ENCODE results near the gene BEGAIN. TPM values are rescaled to one million over a fixed set of nuclear protein-coding genes. Genes with fewer than 3 reads are reported as not detected.

BEGAIN gene
- total and polyA plus RNA-seq, 4 donors: 0.27 to 1.6 (median 1.3) TPM

GRCh38 chr14:100558966-100559365, 28.3 kb downstream of the BEGAIN start:
- Histone ChIP-seq H3K27ac (ENCODE audit: low read depth in 1 of 2, low read length in 1 of 2) (no peak overlapping the region), H3K9ac (ENCODE audit: insufficient read depth in 1 of 2, low read length in 2 of 2) (no peak overlapping the region), H3K4me1 (ENCODE audit: control insufficient read depth in 5 of 5, insufficient read depth in 5 of 5, low read length in 5 of 5) (no peaks in the 10 kb centered on the region), H3K27me3 (ENCODE audit: control insufficient read depth in 3 of 3, insufficient read depth in 3 of 3, low read length in 2 of 3) (peaks cover 0 to 15% (median 0%) of the 10 kb centered on the region in 3 donors), H3K9me3 (ENCODE audit: control insufficient read depth in 4 of 4, insufficient read depth in 3 of 4, low read length in 3 of 4) (no peaks in the 10 kb centered on the region), H3K4me3 (no peak overlapping the region), H3K36me3 (ENCODE audit: control insufficient read depth in 4 of 4, insufficient read depth in 4 of 4, low read length in 4 of 4) (no peaks in the 10 kb centered on the region)
- TF ChIP-seq CTCF (IDR thresholded peaks at IDR 0.05; ENCODE audit: control extremely low read depth, extremely low read depth): no peak
- 86 to 89% methylated on average over 7 to 8 of the region's 8 CpGs for WGBS, 2 donors
- ATAC-seq (ENCODE audit: insufficient read depth, low FRiP score) (no peak), DNase-seq (no peak)

- no peak for TF ChIP-seq CTCF (IDR thresholded peaks at IDR 0.05; ENCODE audit: control extremely low read depth, extremely low read depth)
- Histone ChIP-seq H3K4me1 (ENCODE audit: control insufficient read depth in 5 of 5, insufficient read depth in 5 of 5, low read length in 5 of 5) (no peaks in the 10 kb centered on the region), H3K27ac (ENCODE audit: low read depth in 1 of 2, low read length in 1 of 2) (no peak overlapping the region), H3K36me3 (ENCODE audit: control insufficient read depth in 4 of 4, insufficient read depth in 4 of 4, low read length in 4 of 4) (no peaks in the 10 kb centered on the region), H3K27me3 (ENCODE audit: control insufficient read depth in 3 of 3, insufficient read depth in 3 of 3, low read length in 2 of 3) (peaks cover 0 to 13% (median 0%) of the 10 kb centered on the region in 3 donors), H3K9me3 (ENCODE audit: control insufficient read depth in 4 of 4, insufficient read depth in 3 of 4, low read length in 3 of 4) (no peaks in the 10 kb centered on the region), H3K9ac (ENCODE audit: insufficient read depth in 1 of 2, low read length in 2 of 2) (no peak overlapping the region), H3K4me3 (no peak overlapping the region)
- DNase-seq: no peak
- 91 to 94% methylated on average over 11 of the region's 11 CpGs for WGBS, 2 donors
- ATAC-seq (ENCODE audit: insufficient read depth, low FRiP score): no peak
Observed at GRCh38 chr14:100558226-100558625, 29.0 kb downstream of the BEGAIN start.

GRCh38 chr14:100557658-100558057, 29.6 kb downstream of the BEGAIN start:
- H3K4me3 ChIP-seq: no peak overlapping the region
- TF ChIP-seq CTCF (IDR thresholded peaks at IDR 0.05; ENCODE audit: control extremely low read depth, extremely low read depth): no peak
- H3K27me3 ChIP-seq (ENCODE audit: control insufficient read depth in 3 of 3, insufficient read depth in 3 of 3, low read length in 2 of 3): peaks cover 0 to 8% (median 0%) of the 10 kb centered on the region in 3 donors
- no peaks in the 10 kb centered on the region for H3K9me3 ChIP-seq (ENCODE audit: control insufficient read depth in 4 of 4, insufficient read depth in 3 of 4, low read length in 3 of 4)
- H3K36me3 ChIP-seq (ENCODE audit: control insufficient read depth in 4 of 4, insufficient read depth in 4 of 4, low read length in 4 of 4): no peaks in the 10 kb centered on the region
- H3K9ac ChIP-seq (ENCODE audit: insufficient read depth in 1 of 2, low read length in 2 of 2): no peak overlapping the region
- H3K4me1 ChIP-seq (ENCODE audit: control insufficient read depth in 5 of 5, insufficient read depth in 5 of 5, low read length in 5 of 5): no peaks in the 10 kb centered on the region
- ATAC-seq (ENCODE audit: insufficient read depth, low FRiP score) (no peak), DNase-seq (no peak)
- WGBS, 2 donors: 49 to 52% methylated on average over 11 of the region's 11 CpGs
- H3K27ac ChIP-seq (ENCODE audit: low read depth in 1 of 2, low read length in 1 of 2): no peak overlapping the region

- H3K27me3 ChIP-seq (ENCODE audit: control insufficient read depth in 3 of 3, insufficient read depth in 3 of 3, low read length in 2 of 3): peaks cover 0 to 8% (median 0%) of the 10 kb centered on the region in 3 donors
- 73 to 80% methylated on average over 15 to 22 of the region's 22 CpGs for WGBS, 2 donors
- TF ChIP-seq CTCF (IDR thresholded peaks at IDR 0.05; ENCODE audit: control extremely low read depth, extremely low read depth): no peak
- H3K27ac ChIP-seq (ENCODE audit: low read depth in 1 of 2, low read length in 1 of 2): no peak overlapping the region
- ATAC-seq (ENCODE audit: insufficient read depth, low FRiP score): no peak
- no peak overlapping the region for H3K4me3 ChIP-seq
- no peaks in the 10 kb centered on the region for H3K36me3 ChIP-seq (ENCODE audit: control insufficient read depth in 4 of 4, insufficient read depth in 4 of 4, low read length in 4 of 4)
- no peaks in the 10 kb centered on the region for H3K9me3 ChIP-seq (ENCODE audit: control insufficient read depth in 4 of 4, insufficient read depth in 3 of 4, low read length in 3 of 4)
- no peak for DNase-seq
- no peak overlapping the region for H3K9ac ChIP-seq (ENCODE audit: insufficient read depth in 1 of 2, low read length in 2 of 2)
- H3K4me1 ChIP-seq (ENCODE audit: control insufficient read depth in 5 of 5, insufficient read depth in 5 of 5, low read length in 5 of 5): no peaks in the 10 kb centered on the region
Observed at GRCh38 chr14:100556936-100557505, 30.2 kb downstream of the BEGAIN start.

Measured in lung (tissue), 12 donors.